Measurements from ENCODE around the gene FAAH.

The FAAH gene

GRCh38 chr1:46422261-46422871 is 28.2 kb downstream of the FAAH start:
- DNase-seq (ENCODE audit: low read depth) = no peak

- no peak for DNase-seq (ENCODE audit: low read depth)
Observed at GRCh38 chr1:46423574-46424240, 29.6 kb downstream of the FAAH start.

- no peak for DNase-seq (ENCODE audit: low read depth)
Observed at GRCh38 chr1:46424730-46425129, 30.6 kb downstream of the FAAH start.

GRCh38 chr1:46425726-46426125 is 31.6 kb downstream of the FAAH start:
- DNase-seq (ENCODE audit: low read depth) = no peak

- DNase-seq (ENCODE audit: low read depth) = no peak
Observed at GRCh38 chr1:46427541-46427940, 33.4 kb downstream of the FAAH start.

GRCh38 chr1:46429436-46429835 is 35.3 kb downstream of the FAAH start:
- DNase-seq (ENCODE audit: low read depth) = no peak

GRCh38 chr1:46431695-46432094 is 37.6 kb downstream of the FAAH start:
- DNase-seq (ENCODE audit: low read depth) = no peak

GRCh38 chr1:46432781-46433327 is 38.7 kb downstream of the FAAH start:
- no peak for DNase-seq (ENCODE audit: low read depth)

- DNase-seq (ENCODE audit: low read depth) = no peak
Observed at GRCh38 chr1:46434358-46434757, 40.2 kb downstream of the FAAH start.

GRCh38 chr1:46436844-46437243 is 42.7 kb downstream of the FAAH start:
- DNase-seq (ENCODE audit: low read depth) = no peak

GRCh38 chr1:46437723-46438122 is 43.6 kb downstream of the FAAH start:
- DNase-seq (ENCODE audit: low read depth) = no peak

- no peak for DNase-seq (ENCODE audit: low read depth)
Observed at GRCh38 chr1:46438346-46438745, 44.2 kb downstream of the FAAH start.

- DNase-seq (ENCODE audit: low read depth) = no peak
Observed at GRCh38 chr1:46440478-46440877, 46.4 kb downstream of the FAAH start.

- peak; percentile 44 for DNase-seq (ENCODE audit: low read depth)
Observed at GRCh38 chr1:46442317-46443161, 48.4 kb downstream of the FAAH start.

GRCh38 chr1:46444466-46444865 is 50.3 kb downstream of the FAAH start:
- DNase-seq (ENCODE audit: low read depth) = no peak

GRCh38 chr1:46445773-46446256 is 51.7 kb downstream of the FAAH start:
- DNase-seq (ENCODE audit: low read depth) = no peak

- DNase-seq (ENCODE audit: low read depth) = peak; percentile 61
Observed at GRCh38 chr1:46446646-46447498, 52.8 kb downstream of the FAAH start.

- no peak for DNase-seq (ENCODE audit: low read depth)
Observed at GRCh38 chr1:46447499-46448108, 53.5 kb downstream of the FAAH start.

- no peak for DNase-seq (ENCODE audit: low read depth)
Observed at GRCh38 chr1:46448109-46448911, 54.2 kb downstream of the FAAH start.
